ENCODE measurements around the gene CXXC1. TPM values are rescaled to one million over a fixed set of nuclear protein-coding genes. Genes with fewer than 3 reads are reported as not detected.

CXXC1 gene
- total and polyA plus RNA-seq, 2 of the 13 experiments (the other 11 are each of a cell fraction or from before 2014, with no cell fraction given) = 32.9 to 39.0 TPM

DNA sequence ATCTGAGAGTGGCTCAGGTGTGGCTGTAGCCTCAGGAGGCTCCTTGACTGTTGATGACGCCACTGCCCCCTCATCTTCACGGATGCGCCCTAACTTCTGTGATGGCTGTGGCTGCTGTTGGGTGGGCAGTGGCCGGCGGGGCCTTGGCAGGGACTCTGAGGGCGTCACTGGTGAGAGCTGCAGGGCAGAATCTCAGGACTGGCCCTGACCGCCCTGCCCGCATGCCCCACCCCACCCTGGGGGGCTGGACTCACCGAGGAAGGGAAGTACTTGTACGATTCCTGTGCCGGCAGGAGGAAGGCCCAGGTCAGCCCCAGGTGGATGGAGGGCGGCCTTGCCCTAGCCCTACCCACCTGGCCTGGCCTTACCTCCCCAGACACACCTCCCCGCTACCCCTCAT is 2.4 kb downstream of the CXXC1 start:
- Histone ChIP-seq H3K27ac (ENCODE audit: extremely low read length, insufficient read depth, low read length) (no peak overlapping the region), H3K9ac (ENCODE audit: insufficient read depth, low read depth, low read length) (no peak overlapping the region), H3K9me3 (ENCODE audit: low read length) (no peaks in the 10 kb centered on the region), H2AFZ (ENCODE audit: low read length) (no peak overlapping the region), H3K79me2 (ENCODE audit: insufficient read depth, low read length) (peaks cover 14% of the 10 kb centered on the region), H3K27me3 (ENCODE audit: control insufficient read depth in 1 of 2, insufficient read depth in 2 of 2, low read length in 2 of 2) (peaks cover 0 to 4% of the 10 kb centered on the region in 2 experiments; a peak in 1 of 5 replicates), H3K4me3 (replicated peaks in 1 of 3; ENCODE audit: insufficient read depth in 1 of 3, low read depth in 2 of 3, low read length in 3 of 3) (no peak overlapping the region), H3K36me3 (replicated peaks in 1 of 2; ENCODE audit: control insufficient read depth in 1 of 2, insufficient read depth in 2 of 2, low read length in 2 of 2) (peaks cover 9 to 23% of the 10 kb centered on the region in 2 experiments; a peak in 4 of 5 replicates), H4K20me1 (ENCODE audit: insufficient read depth, low read length) (no peaks in the 10 kb centered on the region), H3K4me2 (ENCODE audit: low read depth, low read length) (no peak overlapping the region), H3K4me1 (ENCODE audit: insufficient read depth, low read length) (peaks cover 19% of the 10 kb centered on the region)
- FAIRE-seq (no peak), DNase-seq (ENCODE audit: low spot score) (no peak), ATAC-seq (no peak)
- CTCF ChIA-PET (ENCODE audit: low intra/inter-chr PET ratio, low total read pairs) = no interaction called here
- POLR2A ChIA-PET = no interaction called here
- intact Hi-C loops (cut with micrococcal nuclease; ENCODE audit: unreplicated experiment) (loop anchor here (5.0 kb wide), 3 partner anchors 72 to 142 kb away; no protein-coding TSS in a partner anchor), in situ Hi-C loops (cut with HindIII; ENCODE audit: extremely low pct_ligation_motif_present, low pct_unique_long_range_greater_than_20kb) (loop anchor here (10.0 kb wide), 1 partner anchor 140 kb away; no protein-coding TSS in a partner anchor)
- 100% methylated on average over 6 of the region's 13 CpGs for WGBS (ENCODE audit: low lambda C conversion rate)
- BruUV-seq (replicated peaks) = no TSS peak
- TF ChIP-seq ZNF644 (CRISPR knock-in tag; IDR thresholded peaks at IDR 0.05; ENCODE audit: low read depth) (no peak), TGIF2 (CRISPR knock-in tag; IDR thresholded peaks at IDR 0.05) (no peak), TOPORS (CRISPR knock-in tag; IDR thresholded peaks at IDR 0.05) (no peak), ZHX1 (CRISPR knock-in tag; IDR thresholded peaks at IDR 0.05; ENCODE audit: low read depth) (no peak), PAF1 (CRISPR knock-in tag; IDR thresholded peaks at IDR 0.05) (no peak), NONO (IDR thresholded peaks at IDR 0.05) (no peak), NONO (CRISPR knock-in tag; conservative IDR thresholded peaks at IDR 0.05) (no peak), ZNF574 (CRISPR knock-in tag; IDR thresholded peaks at IDR 0.05) (no peak), NR2F1 (CRISPR knock-in tag; IDR thresholded peaks at IDR 0.05) (no peak), ZSCAN31 (CRISPR knock-in tag; IDR thresholded peaks at IDR 0.05; ENCODE audit: low read depth) (no peak), TBX2 (CRISPR knock-in tag; IDR thresholded peaks at IDR 0.05; ENCODE audit: borderline replicate concordance) (no peak), MTF1 (CRISPR knock-in tag; IDR thresholded peaks at IDR 0.05) (no peak), PCBP2 (optimal IDR thresholded peaks at IDR 0.05; ENCODE audit: low read depth, low read length, poor library complexity, severe bottlenecking) (no peak), MATR3 (CRISPR knock-in tag; IDR thresholded peaks at IDR 0.05) (no peak)
- TF ChIP-seq, protein P1, sequence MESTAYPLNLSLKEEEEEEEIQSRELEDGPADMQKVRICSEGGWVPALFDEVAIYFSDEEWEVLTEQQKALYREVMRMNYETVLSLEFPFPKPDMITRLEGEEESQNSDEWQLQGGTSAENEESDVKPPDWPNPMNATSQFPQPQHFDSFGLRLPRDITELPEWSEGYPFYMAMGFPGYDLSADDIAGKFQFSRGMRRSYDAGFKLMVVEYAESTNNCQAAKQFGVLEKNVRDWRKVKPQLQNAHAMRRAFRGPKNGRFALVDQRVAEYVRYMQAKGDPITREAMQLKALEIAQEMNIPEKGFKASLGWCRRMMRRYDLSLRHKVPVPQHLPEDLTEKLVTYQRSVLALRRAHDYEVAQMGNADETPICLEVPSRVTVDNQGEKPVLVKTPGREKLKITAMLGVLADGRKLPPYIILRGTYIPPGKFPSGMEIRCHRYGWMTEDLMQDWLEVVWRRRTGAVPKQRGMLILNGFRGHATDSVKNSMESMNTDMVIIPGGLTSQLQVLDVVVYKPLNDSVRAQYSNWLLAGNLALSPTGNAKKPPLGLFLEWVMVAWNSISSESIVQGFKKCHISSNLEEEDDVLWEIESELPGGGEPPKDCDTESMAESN (CRISPR knock-in tag; conservative IDR thresholded peaks at IDR 0.05) = no peak
